Trophoblast cell (in vitro differentiated cells and primary cell): ENCODE measurements around the gene NRXN3.

Source experiments
- DNase-seq, 2 donors: peaks; one replicate each; pipeline ENCODE4 v3.0.0-alpha.2; 2016
- H2AFZ ChIP-seq: 2 replicates; pipeline ENCODE4 v1.6.1; 2013; ENCODE audit warnings: low read length, moderate library complexity, mild to moderate bottlenecking; ENCODE audit not compliant: insufficient read depth, poor library complexity
- H2AK5ac ChIP-seq: 2 replicates; pipeline ENCODE4 v1.6.1; 2013; ENCODE audit warnings: mild to moderate bottlenecking, low read length
- H2BK120ac ChIP-seq: 2 replicates; pipeline ENCODE4 v1.6.1; 2013; ENCODE audit warnings: low read length, mild to moderate bottlenecking, moderate library complexity; ENCODE audit not compliant: insufficient read depth, poor library complexity
- H2BK12ac ChIP-seq: 2 replicates; pipeline ENCODE4 v1.6.1; 2013; ENCODE audit warnings: mild to moderate bottlenecking, low read length, moderate library complexity
- H2BK5ac ChIP-seq: 2 replicates; pipeline ENCODE4 v1.6.1; 2013; ENCODE audit warnings: low read length, low read depth, moderate library complexity, mild to moderate bottlenecking; ENCODE audit not compliant: poor library complexity
- H3K14ac ChIP-seq: 2 replicates; pipeline ENCODE4 v1.6.1; 2013; ENCODE audit warnings: mild to moderate bottlenecking, low read length
- H3K18ac ChIP-seq: 2 replicates; pipeline ENCODE4 v1.6.1; 2013; ENCODE audit warnings: mild to moderate bottlenecking, low read length
- H3K23ac ChIP-seq: 2 replicates; pipeline ENCODE4 v1.6.1; 2013; ENCODE audit warnings: low read length
- H3K27ac ChIP-seq: 2 replicates; pipeline ENCODE4 v1.5.1; 2013; ENCODE audit warnings: low read depth, mild to moderate bottlenecking, inconsistent platforms, low read length, moderate library complexity
- H3K27me3 ChIP-seq: 2 replicates; pipeline ENCODE4 v1.6.1; 2013; ENCODE audit warnings: inconsistent platforms, mild to moderate bottlenecking, low read length, moderate library complexity; ENCODE audit not compliant: insufficient read depth
- H3K36me3 ChIP-seq, 2 experiments: 1 replicate in 1 of 2; 2 replicates in 1 of 2; pipeline ENCODE4 v1.6.1; 2013; ENCODE audit warnings: low read length in 2 of 2, mild to moderate bottlenecking in 2 of 2, moderate library complexity in 1 of 2; ENCODE audit not compliant: insufficient read depth in 2 of 2, control insufficient read depth in 1 of 2
- H3K4ac ChIP-seq: 2 replicates; pipeline ENCODE4 v1.6.1; 2013; ENCODE audit warnings: low read depth, mild to moderate bottlenecking, low read length, moderate library complexity
- H3K4me1 ChIP-seq, 2 experiments: 1 replicate in 1 of 2; 2 replicates in 1 of 2; pipeline ENCODE4 v1.6.1; 2013; ENCODE audit warnings: low read length in 2 of 2, mild to moderate bottlenecking in 2 of 2, moderate library complexity in 1 of 2; ENCODE audit not compliant: insufficient read depth in 2 of 2, control insufficient read depth in 1 of 2
- H3K4me2 ChIP-seq: 2 replicates; pipeline ENCODE4 v1.6.1; 2013; ENCODE audit warnings: inconsistent platforms, mild to moderate bottlenecking, low read length, moderate library complexity
- H3K4me3 ChIP-seq: 2 replicates; pipeline ENCODE4 v1.5.1; 2013; ENCODE audit warnings: mild to moderate bottlenecking, low read depth, low read length, inconsistent platforms
- H3K79me1 ChIP-seq: one replicate; pipeline ENCODE4 v1.6.1; 2013; ENCODE audit warnings: low read length
- H3K79me2 ChIP-seq: 2 replicates; pipeline ENCODE4 v1.6.1; 2013; ENCODE audit warnings: low read length, mild to moderate bottlenecking; ENCODE audit not compliant: control insufficient read depth, insufficient read depth, poor library complexity
- H3K9ac ChIP-seq: 2 replicates; pipeline ENCODE4 v1.6.1; 2013; ENCODE audit warnings: mild to moderate bottlenecking, low read length
- H3K9me3 ChIP-seq: 2 replicates; pipeline ENCODE4 v1.6.1; 2013; ENCODE audit warnings: low read depth, mild to moderate bottlenecking, control low read depth, inconsistent platforms, low read length; ENCODE audit not compliant: insufficient read depth
- H4K12ac ChIP-seq: 2 replicates; pipeline ENCODE4 v1.6.1; 2013; ENCODE audit warnings: low read depth, mild to moderate bottlenecking, low read length, moderate library complexity
- H4K8ac ChIP-seq: 2 replicates; pipeline ENCODE4 v1.6.1; 2013; ENCODE audit warnings: low read depth, mild to moderate bottlenecking, low read length, moderate library complexity
- H4K91ac ChIP-seq: one replicate; pipeline ENCODE4 v1.6.1; 2013; ENCODE audit warnings: low read depth, mild to moderate bottlenecking, low read length, moderate library complexity
- WGBS: extraction: QIAGEN DNeasy Blood & Tissue Kit; methylation state at CpG from one replicate; pipeline ENCODE4 v1.1.7; 2013; ENCODE audit warnings: missing lambda C conversion rate; ENCODE audit not compliant: insufficient read length, insufficient coverage; ENCODE audit errors: extremely low coverage; 5-methylcytosine and 5-hydroxymethylcytosine counted together

NRXN3 gene

DNA sequence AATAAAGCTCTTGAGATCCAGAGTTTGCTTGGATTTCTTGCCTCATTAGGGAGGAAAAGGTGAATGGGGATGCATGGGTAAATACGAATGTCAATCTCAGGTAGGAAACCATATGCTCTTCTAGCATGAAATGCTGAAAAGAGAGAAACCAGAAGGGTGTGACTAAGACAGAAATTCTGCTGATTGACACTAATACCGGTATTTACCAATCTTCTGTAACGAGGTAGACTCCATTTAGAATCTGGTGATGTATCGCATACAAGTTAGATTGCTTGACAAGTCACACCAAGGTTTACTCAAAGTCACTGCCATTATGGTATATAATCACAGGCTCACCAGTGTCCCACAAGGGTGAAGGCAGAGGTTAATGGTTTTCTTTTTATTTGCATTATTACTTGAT lies 337.9 kb downstream of the NRXN3 start:
- H3K9me3 ChIP-seq = peaks cover 2% of the 10 kb centered on the region
- no peak overlapping the region for H3K4me2 ChIP-seq
- H2AK5ac ChIP-seq = no peak overlapping the region
- H3K4me1 ChIP-seq = peaks cover 0 to 2% of the 10 kb centered on the region in 2 experiments
- H3K9ac ChIP-seq = no peak overlapping the region
- no peak overlapping the region for H2BK5ac ChIP-seq
- H2AFZ ChIP-seq = no peak overlapping the region
- H3K4me3 ChIP-seq = no peak overlapping the region
- no peak overlapping the region for H3K18ac ChIP-seq
- H2BK12ac ChIP-seq = no peak overlapping the region
- H4K12ac ChIP-seq = no peak overlapping the region
- no peak overlapping the region for H3K4ac ChIP-seq
- no peak for DNase-seq
- WGBS = no CpG with 5 or more reads among the region's 4 CpGs
- no peak overlapping the region for H4K8ac ChIP-seq
- H4K91ac ChIP-seq = no peak overlapping the region
- no peaks in the 10 kb centered on the region for H3K79me2 ChIP-seq
- no peak overlapping the region for H3K27ac ChIP-seq
- H3K79me1 ChIP-seq = no peaks in the 10 kb centered on the region
- H3K36me3 ChIP-seq = no peaks in the 10 kb centered on the region
- H3K23ac ChIP-seq = no peak overlapping the region
- H3K27me3 ChIP-seq = no peaks in the 10 kb centered on the region
- no peak overlapping the region for H3K14ac ChIP-seq
- H2BK120ac ChIP-seq = no peak overlapping the region

DNA sequence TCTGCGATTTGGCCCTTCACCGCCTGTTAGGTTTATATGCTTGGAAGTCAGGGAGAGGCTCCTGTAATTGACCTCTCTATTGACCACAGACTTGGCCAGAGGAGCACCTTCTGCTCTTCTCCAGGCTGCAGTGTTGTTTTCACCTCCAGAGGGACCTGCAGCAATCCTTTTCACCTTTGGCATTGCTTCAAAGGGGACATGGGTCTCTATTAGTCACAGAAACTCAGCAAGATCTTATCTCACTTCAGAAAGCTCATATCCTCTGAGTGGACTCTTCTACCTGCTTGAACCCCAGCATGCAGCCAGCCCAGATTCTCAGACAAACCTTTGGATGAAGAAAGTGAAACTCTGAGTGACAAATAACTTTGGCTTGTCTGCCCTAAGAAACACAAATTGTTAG lies 339.3 kb downstream of the NRXN3 start:
- no peak overlapping the region for H3K14ac ChIP-seq
- peaks cover 0 to 2% of the 10 kb centered on the region in 2 experiments for H3K4me1 ChIP-seq
- DNase-seq = peak in 1 of 2 donors; percentile 4
- H3K27ac ChIP-seq = no peak overlapping the region
- no peaks in the 10 kb centered on the region for H3K79me2 ChIP-seq
- no peak overlapping the region for H4K91ac ChIP-seq
- H3K4ac ChIP-seq = no peak overlapping the region
- no peaks in the 10 kb centered on the region for H3K79me1 ChIP-seq
- no peak overlapping the region for H3K18ac ChIP-seq
- no peak overlapping the region for H3K9ac ChIP-seq
- H4K8ac ChIP-seq = no peak overlapping the region
- no peak overlapping the region for H4K12ac ChIP-seq
- no peaks in the 10 kb centered on the region for H3K36me3 ChIP-seq
- H2BK5ac ChIP-seq = peak overlapping the region; percentile 7
- H3K23ac ChIP-seq = no peak overlapping the region
- no peaks in the 10 kb centered on the region for H3K27me3 ChIP-seq
- H3K4me2 ChIP-seq = no peak overlapping the region
- H2BK120ac ChIP-seq = no peak overlapping the region
- WGBS = no CpG with 5 or more reads among the region's 2 CpGs
- no peaks in the 10 kb centered on the region for H3K9me3 ChIP-seq
- H2BK12ac ChIP-seq = no peak overlapping the region
- H2AFZ ChIP-seq = no peak overlapping the region
- H3K4me3 ChIP-seq = no peak overlapping the region
- H2AK5ac ChIP-seq = no peak overlapping the region

DNA sequence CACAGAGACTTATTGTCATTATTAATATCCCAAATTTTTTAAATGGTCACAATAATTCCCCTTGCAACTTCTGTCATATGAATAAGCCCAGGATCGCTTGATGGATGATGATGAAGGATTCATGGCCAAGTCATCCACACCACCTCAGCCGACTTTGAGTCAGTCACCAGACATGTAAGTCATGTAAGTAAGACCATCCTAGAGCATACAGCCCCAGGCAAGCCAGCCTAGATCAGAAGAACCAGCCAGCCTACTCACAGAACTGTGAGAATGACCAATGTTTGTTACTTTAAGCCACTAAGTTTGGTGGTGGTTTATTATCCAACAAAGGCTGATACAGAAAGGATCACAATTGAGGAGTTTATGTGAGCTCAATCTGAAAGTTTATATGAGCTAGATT lies 341.8 kb downstream of the NRXN3 start:
- Histone ChIP-seq H3K4me2 (no peak overlapping the region), H3K14ac (no peak overlapping the region), H2BK5ac (no peak overlapping the region), H4K8ac (no peak overlapping the region), H3K4me3 (no peak overlapping the region), H2BK120ac (no peak overlapping the region), H3K9ac (no peak overlapping the region), H4K91ac (no peak overlapping the region), H3K36me3 (no peaks in the 10 kb centered on the region), H2BK12ac (no peak overlapping the region), H3K4me1 (peaks cover 0 to 2% of the 10 kb centered on the region in 2 experiments), H3K18ac (no peak overlapping the region), H3K79me2 (no peaks in the 10 kb centered on the region), H3K9me3 (no peaks in the 10 kb centered on the region), H3K27ac (no peak overlapping the region), H3K4ac (no peak overlapping the region), H4K12ac (no peak overlapping the region), H3K27me3 (no peaks in the 10 kb centered on the region), H2AK5ac (no peak overlapping the region), H3K79me1 (no peaks in the 10 kb centered on the region), H2AFZ (no peak overlapping the region), H3K23ac (no peak overlapping the region)
- DNase-seq = peak; percentile 11 to 13
- no CpG with 5 or more reads among the region's 2 CpGs for WGBS

DNA sequence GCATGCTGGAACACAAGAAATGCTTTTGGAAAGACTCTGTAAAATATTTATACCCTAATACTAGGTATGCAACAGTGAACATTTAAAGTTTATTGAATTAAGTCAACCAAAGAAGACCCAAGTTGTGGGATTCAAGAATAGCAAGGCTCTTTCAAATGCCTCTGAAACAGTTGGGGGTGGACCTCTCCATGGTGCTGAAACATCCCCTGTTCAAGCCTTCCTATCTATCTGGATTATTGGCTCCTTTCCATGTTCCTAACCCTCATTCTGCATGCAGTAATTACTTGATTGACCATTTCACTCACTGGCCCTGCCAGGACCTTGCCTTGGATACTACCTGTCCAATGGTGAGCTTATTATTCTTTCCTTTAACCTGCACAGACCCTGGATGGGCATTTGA lies 349.7 kb downstream of the NRXN3 start:
- no peak overlapping the region for H3K14ac ChIP-seq
- H3K27ac ChIP-seq = no peak overlapping the region
- no peak overlapping the region for H2BK12ac ChIP-seq
- H3K36me3 ChIP-seq = no peaks in the 10 kb centered on the region
- no peak overlapping the region for H2BK120ac ChIP-seq
- H3K79me1 ChIP-seq = no peaks in the 10 kb centered on the region
- H3K18ac ChIP-seq = no peak overlapping the region
- no peak overlapping the region for H3K23ac ChIP-seq
- no peak overlapping the region for H3K4me3 ChIP-seq
- no peak overlapping the region for H4K8ac ChIP-seq
- H2AFZ ChIP-seq = no peak overlapping the region
- H4K91ac ChIP-seq = no peak overlapping the region
- H2AK5ac ChIP-seq = no peak overlapping the region
- H3K9me3 ChIP-seq = no peaks in the 10 kb centered on the region
- H2BK5ac ChIP-seq = no peak overlapping the region
- H3K79me2 ChIP-seq = no peaks in the 10 kb centered on the region
- no peaks in the 10 kb centered on the region for H3K27me3 ChIP-seq
- no peak overlapping the region for H4K12ac ChIP-seq
- H3K9ac ChIP-seq = no peak overlapping the region
- peak in 1 of 2 donors; percentile 52 for DNase-seq
- no peak overlapping the region for H3K4me2 ChIP-seq
- H3K4me1 ChIP-seq = no peaks in the 10 kb centered on the region
- H3K4ac ChIP-seq = no peak overlapping the region
